GM18511 (cell line): Measurements from ENCODE around the gene GBF1.
A peak's percentile ranks its signal among the peaks of the same experiment; 100 is the strongest.
"Not testable (repeated sequence)": the region's sequence is repeated elsewhere in the genome, so short reads cannot be mapped to it uniquely, and the experiment has no call there.

Experiments
- ATAC-seq: cut with Tn5 transposase; IDR thresholded peaks from one replicate; pipeline ENCODE4 v1.9.1; 2021; ENCODE audit warnings: mild to moderate bottlenecking, moderate library complexity; ENCODE audit not compliant: unreplicated experiment

GBF1 gene, protein sequence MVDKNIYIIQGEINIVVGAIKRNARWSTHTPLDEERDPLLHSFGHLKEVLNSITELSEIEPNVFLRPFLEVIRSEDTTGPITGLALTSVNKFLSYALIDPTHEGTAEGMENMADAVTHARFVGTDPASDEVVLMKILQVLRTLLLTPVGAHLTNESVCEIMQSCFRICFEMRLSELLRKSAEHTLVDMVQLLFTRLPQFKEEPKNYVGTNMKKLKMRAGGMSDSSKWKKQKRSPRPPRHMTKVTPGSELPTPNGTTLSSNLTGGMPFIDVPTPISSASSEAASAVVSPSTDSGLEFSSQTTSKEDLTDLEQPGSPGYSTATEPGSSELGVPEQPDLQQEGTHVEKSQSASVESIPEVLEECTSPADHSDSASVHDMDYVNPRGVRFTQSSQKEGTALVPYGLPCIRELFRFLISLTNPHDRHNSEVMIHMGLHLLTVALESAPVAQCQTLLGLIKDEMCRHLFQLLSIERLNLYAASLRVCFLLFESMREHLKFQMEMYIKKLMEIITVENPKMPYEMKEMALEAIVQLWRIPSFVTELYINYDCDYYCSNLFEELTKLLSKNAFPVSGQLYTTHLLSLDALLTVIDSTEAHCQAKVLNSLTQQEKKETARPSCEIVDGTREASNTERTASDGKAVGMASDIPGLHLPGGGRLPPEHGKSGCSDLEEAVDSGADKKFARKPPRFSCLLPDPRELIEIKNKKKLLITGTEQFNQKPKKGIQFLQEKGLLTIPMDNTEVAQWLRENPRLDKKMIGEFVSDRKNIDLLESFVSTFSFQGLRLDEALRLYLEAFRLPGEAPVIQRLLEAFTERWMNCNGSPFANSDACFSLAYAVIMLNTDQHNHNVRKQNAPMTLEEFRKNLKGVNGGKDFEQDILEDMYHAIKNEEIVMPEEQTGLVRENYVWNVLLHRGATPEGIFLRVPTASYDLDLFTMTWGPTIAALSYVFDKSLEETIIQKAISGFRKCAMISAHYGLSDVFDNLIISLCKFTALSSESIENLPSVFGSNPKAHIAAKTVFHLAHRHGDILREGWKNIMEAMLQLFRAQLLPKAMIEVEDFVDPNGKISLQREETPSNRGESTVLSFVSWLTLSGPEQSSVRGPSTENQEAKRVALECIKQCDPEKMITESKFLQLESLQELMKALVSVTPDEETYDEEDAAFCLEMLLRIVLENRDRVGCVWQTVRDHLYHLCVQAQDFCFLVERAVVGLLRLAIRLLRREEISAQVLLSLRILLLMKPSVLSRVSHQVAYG (N-terminal part only)

DNA sequence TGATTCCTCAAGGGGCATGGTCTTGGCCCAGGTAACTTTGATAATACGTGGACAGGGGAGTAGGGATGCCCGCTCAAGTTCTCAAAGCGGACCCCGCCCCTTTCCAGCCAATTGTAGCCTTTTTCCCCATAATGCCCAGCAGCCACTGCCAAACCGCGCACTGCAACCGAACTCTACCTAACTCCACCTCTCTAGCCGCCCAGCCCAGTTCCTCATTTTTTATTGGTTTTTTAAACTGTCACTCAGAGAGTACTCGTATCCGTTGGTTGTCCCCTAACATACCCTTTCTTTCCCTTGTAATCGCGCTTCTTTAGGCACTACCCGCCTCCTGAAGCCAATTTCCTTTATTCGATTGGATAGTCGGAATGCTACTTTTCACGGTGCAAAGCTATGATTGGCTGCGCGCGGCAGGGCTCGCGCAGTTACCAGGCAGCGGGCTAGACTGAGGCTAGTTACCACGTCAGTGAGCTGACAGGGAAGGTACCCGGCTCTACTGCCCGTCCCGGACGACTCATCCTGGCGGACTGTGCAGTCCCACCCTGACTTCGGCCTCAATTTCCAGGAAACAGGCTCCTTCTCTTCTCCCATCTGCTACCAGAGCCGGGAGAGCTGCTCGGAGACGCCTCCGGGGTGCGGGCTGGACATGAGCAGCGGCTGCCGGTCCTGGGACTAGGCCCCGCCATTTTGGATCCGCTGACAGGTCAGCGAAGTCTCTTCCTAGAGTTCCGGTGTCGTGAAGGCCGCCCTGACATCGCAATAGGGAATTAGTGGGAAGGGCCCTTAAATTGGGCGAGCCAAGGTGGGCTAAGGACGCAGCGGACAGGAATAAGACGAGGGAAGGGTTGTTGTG lies at the start of gene GBF1:
Gene GBF1 (plus strand): TSS at position 451 of the 850 bp plus-strand sequence. CDS start 13,407 bp downstream, outside the sequence.
- ATAC-seq = peak; percentile 95

DNA sequence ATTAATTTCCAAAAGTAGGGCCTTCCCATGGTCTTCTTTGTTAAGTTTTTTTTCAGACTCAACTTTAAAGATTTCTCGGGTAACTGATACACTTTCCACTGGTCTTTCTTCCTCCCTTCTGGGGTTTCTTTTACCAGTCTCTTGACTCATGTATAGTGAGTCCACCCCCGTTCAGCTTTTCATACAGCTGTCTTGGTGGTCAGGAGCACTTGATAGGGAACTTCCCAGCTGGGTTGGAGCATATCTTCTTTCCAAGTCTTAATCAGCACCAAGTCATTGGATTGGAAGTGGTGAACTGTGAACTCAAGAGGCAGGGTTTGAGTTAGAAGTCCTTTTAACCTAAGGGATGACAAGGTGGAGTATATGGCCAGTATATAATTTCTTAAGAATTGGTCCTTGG lies 48.4 kb upstream of the GBF1 start:
- no peak for ATAC-seq

DNA sequence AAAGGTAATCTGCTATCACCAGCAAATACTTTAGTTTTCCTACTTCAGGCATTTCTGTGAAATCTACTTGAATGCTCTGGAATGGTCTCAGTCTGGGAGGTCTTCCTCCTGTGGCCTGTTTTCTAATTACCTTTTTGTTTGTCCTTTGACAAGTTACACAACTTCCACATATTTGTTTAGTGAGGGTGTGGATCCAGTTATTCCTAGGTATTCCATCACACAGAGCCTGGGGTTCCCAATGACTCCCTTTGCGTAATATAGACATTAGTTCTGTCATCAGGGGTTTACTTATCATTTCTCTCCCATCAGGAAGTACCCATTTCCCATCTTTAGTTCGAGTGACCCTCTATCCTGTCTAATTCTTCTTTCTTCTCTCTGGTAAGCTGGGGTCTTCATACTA lies 47.3 kb upstream of the GBF1 start:
- no peak for ATAC-seq

DNA sequence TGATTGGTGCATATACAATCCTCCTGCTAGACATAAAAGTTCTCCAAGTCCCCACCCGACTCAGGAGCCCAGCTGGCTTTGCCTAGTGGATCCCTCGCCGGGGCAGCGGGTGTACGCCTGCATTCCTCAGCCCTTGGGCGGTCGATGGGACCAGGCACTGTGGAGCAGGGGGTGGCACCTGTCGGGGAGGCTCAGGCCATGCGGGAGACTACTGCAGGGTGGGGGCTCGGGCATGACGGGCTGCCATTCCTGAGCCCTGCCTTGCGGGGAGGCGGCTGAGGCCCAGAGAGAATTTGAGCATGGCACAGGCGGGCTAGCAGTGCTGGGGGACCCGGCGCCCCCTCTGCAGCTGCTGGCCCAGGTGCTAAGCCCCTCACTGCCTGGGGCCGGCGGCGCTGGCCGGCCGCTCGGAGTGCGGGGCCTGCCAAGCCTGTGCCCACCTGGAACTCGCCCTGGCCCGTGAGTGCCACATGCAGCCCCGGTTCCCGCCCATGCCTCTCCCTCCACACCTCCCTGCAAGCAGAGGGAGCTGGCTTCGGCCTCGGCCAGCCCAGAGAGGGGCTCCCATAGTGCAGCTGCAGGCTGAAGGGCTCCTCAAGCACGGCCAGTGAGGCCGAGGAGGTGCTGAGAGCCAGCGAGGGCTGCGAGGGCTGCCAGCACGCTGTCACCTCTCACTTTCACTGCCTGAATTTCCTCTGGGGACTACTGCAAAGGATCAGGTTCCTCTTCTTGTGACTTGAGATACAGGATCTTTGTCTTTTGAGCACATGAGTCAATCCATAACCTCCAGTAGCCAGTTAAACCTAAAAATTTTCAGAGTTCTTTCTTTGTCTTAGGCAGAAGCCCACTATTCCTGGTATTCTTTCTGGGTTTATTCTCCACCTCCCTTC lies 44.3 kb upstream of the GBF1 start:
- ATAC-seq = no peak

DNA sequence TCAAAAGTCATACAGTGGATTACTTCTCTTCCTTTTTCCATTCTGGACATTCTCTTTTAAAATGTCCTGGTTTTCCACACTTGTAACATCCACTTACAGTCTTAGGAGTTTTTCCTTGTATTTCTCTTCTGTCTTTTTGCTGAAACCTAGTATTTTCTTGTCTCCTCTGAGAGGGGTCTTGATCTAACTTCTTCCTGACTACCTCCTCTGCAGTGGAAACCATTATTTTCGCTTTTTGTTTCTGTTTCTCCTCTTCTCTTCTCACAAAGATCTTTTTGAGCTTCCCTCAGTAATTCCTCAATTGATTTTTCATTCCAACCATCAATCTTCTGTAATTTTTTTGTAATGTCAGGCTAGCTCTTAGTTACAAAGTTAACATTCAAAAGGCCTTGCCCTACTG lies 42.9 kb upstream of the GBF1 start:
- ATAC-seq = no peak

DNA sequence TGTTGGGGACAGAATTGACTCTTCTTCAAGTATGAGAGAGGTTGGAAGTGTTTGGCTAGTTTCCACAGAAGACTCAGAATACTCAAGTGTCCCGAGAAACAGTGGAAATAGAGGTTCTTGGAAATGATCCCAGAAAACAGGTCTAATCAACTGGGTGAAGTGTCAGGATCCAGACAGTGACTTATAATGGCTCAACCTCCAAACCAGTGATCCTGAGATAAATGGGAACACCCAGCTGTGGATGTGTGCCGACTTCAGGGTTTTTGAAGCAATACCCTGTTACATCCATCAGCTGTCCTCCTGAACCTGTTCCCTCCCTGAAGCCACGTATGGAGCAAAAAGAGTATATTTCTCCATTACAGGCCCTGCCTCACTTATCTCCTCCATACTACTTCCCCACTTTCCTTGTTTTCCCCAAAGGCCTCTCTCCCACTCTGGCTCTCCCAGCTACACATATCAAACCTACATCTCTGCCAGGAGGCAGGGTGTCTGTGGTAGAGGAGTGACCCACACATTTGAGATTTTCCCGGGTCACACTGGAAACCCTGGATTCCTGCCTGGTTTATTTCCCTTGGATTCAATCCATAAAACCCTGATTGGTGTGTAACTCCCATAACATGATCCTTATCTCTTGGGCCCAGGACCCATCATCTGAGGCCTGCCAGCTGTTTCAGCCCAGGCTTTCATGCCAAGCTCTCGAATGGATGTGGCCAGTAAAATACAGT lies 36.9 kb upstream of the GBF1 start:
- no peak for ATAC-seq

DNA sequence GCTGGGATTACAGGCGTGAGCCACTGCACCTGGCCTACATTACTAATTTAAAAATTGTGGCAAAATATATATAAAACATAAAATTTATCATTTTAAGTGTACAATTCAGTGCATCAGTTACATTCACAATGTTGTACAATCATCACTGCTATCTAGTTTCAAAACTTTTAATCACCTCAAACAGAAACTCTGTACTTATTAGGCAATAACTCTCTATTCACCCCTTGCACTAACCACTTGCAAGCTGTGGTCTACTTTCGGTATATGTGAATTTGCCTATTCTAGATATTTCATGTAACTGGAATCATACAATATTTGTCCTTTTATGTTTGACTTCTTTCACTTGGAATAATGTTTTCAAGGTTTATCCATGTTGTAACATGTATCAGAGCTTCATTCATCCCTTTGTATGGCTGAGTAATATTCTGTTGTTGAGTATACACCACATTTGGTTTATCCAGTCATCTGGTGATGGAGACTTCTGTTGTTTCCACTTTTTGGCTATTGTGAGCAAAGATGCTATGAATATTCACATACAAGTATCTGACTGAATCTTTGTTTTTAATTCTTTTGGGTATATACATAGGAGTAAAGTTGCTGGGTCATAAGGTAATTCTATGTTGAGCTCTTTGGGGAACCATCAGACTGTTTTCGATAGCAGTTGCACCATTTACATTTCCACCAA lies 33.6 kb upstream of the GBF1 start:
- ATAC-seq = no peak

DNA sequence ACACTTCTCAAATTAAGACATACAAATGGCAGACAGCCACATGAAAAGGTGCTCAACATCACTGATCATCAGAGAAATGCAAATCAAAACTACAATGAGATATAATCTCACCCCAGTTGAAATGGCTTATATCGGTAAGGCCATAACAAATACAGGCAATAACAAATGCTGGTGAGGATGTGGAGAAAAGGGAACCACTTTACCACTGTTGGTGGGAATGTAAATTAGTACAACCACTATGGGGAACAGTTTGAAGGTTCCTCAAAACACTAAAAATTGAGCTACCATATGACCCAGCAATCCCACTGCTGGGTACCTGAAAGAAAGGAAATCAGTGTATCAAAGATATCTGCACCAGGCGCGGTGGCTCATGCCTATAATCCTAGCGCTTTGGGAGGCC lies 31.7 kb upstream of the GBF1 start:
- not testable (repeated sequence) for ATAC-seq

DNA sequence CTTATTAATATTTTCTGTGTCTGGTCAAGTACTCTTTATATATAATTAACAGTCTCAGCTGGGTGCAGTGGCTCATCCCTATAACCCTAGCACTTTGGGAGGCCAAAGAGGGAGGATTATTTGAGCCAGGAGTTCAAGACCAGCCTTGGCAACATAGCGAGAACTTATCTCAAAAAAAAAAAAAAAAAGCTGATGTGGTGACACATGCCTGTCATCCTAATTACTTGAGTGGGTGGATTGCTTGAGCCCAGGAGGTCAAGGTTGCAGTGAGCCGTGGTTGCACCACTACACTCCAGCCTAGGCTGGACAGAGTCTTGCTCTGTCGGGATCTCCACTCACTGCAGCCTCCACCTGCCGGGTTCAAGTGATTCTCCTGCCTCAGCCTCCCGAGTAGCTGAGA lies 26.0 kb upstream of the GBF1 start:
- no peak for ATAC-seq

DNA sequence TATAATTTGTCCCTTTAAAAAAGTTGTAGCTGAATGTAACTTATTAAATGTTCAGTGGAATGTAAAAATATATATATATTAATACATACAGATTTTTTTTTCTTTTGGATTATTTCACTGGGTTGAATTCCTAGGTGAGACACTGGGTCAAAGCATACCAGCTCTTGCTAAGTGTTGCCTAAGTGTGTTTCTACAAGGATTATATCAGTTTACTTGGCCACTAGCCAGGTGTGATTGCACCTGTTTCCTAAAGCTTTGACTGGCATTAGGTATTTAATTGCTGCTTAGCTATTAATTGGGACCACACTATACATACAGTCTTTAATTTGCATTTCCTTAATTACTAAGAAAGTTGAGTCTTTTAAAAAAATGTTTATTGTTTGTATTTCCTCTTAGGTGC lies 24.7 kb upstream of the GBF1 start:
- ATAC-seq = no peak

DNA sequence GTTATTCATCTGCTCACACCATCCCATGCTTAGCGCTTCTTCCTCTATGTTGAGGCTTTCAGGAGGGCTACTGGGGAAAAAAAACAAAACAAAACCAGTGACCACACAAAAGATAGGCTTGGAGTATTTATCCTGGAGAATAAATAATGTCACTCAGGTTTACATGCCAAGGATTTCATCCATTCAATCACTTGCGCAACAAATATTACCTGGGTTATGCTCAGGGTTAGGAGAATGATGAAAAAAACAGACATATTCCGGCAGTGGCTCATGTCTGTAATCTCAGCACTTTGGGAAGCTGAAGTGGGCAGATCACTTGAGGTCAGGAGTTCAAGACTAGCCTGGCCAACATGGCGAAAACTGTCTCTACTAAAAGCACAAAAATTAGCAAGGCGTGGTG lies 22.5 kb upstream of the GBF1 start:
- no peak for ATAC-seq

DNA sequence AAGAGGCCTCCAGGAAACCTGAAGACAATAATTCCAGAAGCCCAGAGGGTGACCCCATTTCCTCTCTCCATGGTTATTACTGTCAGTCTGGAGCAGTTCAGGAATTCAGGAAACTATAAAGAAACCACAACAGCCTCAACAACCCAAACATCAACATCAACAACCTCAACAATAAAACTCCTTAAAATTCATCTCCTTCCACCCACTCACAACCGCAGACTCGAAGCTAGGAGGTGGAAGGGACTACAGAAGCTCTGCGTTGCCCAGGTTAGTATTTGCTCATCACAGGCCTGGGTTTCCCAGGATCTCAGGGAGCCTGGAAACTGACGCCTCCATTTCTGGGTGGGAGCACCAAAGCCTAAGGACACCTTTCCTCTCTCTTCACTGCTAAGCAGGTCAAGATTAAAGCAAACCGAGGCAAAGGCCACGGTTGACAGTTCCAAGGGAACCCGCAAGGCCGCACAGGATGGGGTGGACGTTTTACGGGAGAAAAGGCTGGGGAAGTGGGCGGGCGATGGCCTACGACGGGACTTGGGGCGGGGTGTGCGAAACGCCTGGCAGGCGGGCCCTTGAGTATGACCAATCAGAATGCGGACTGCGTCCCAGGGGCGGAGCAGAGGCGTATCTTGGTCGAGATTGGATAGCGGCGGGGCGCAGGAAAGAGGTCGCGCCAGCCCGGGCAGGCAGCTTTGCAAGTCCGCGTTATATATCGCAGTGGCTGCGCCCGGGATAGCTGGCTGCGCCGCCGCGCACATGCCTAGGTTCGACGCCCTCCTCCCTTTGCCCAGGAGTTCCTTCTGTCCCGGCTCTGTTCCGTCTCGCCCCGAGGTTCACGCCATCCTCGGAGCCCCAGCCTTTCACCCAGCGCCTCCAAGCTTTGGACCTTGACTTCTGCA lies 19.4 kb upstream of the GBF1 start, which contains the start of gene ELOVL3:
Gene ELOVL3 (plus strand): TSS at position 654 of the 896 bp plus-strand sequence. CDS start 250 bp downstream, outside the sequence.
- ATAC-seq = peak; percentile 91

DNA sequence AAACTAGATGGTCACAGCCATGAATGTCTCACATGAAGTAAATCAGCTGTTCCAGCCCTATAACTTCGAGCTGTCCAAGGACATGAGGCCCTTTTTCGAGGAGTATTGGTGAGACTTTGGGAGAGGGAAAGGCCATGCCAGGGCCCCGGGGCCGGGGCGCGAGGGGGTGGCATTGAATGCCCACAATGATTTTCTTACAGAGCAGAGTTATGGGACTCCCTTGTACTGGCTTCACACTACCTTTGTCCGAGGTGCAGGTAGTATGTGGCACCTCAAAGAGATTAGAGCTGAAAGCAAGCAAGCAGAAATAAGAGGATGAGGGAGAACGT lies 18.8 kb upstream of the GBF1 start:
- no peak for ATAC-seq

DNA sequence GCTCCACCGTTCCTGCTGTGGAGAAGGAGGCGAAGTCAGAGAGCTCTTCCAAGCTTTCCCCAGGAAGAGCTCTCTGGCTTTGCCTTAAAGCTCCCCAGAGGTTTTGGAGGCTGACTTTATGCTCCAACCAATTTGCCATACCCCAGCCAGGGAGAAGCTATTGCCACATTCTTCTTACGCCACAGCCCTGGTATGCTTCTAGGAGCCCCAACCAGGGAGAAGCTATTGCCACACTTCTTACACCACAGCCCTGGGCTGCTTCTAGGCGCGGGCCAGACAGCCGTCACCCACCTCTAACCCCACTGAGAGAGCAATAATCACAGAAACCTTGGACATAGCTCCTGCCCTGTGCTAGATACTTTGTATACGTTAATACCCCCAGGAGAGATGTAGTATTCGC lies 18.3 kb upstream of the GBF1 start:
- ATAC-seq = no peak

DNA sequence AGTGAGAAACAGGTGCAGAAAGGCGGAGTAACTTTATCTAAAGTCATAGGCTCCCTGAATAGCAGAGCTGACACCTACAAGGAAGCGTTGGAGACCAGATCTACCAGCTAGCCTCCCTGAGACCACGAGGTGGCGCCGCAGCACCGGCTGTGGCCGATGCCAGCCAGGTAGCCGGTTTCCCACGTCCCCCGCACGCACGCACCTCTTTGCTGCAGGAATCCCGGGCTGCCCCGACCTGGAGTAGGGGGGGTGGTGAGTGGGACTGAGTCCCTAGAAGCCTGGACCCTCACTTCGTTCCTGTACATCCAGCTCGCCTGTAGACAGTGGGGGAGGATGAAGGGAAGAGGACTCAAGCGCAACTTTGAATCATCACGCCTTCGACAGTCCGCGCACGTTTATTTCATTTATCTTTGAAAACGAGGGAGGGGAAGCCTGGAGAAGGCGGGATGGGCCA lies 15.5 kb upstream of the GBF1 start:
- ATAC-seq = no peak

DNA sequence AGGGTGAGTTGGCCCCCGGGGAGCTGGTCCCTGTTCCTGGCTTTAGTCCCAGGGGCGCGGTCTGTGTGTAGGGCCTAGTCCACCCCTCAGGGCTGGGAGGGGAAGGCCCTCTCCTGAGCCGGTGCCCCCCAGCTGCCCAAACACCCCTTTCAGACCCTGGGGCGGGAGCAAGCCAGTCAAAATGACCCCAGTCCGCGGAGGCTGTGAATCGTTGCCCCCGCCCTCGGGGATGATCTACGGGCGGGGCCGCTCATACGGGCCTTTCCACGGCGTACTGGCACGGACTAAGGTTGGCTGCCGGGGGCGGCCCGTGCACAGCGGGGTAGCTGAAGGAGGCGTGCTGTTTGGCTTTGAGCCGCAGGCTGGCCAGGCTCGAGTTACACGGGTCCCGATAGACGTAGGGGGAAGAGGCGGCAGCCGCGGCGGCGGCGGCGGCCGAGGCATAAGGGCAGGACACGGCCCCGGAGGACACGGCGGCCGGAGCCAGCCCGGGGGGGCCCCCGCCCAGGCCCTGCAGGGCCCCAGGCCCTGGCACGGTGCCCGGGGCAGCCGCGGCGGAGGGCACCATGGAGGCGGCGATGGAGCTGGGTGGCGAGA lies 15.0 kb upstream of the GBF1 start:
- ATAC-seq = no peak
